H9 (cell line): Measurements from ENCODE around the gene TAF1C. TPM values are rescaled to one million over a fixed set of nuclear protein-coding genes. Genes with fewer than 3 reads are reported as not detected.

ENCODE experiments used
- DNase-seq: peaks from one replicate; pipeline ENCODE4 v3.0.0-alpha.2; 2017
- H2AFZ ChIP-seq: one replicate; pipeline ENCODE4 v1.6.1; 2013; ENCODE audit warnings: mild to moderate bottlenecking, low read length, control low read depth, moderate library complexity
- H2AK5ac ChIP-seq: 2 replicates; pipeline ENCODE4 v1.6.1; 2013; ENCODE audit warnings: low read length, control low read depth, mixed read lengths; ENCODE audit not compliant: insufficient read length
- H2BK120ac ChIP-seq: one replicate; pipeline ENCODE4 v1.6.1; 2013; ENCODE audit warnings: low read depth, mild to moderate bottlenecking, low read length, control low read depth, inconsistent platforms; ENCODE audit not compliant: poor library complexity, severe bottlenecking
- H2BK12ac ChIP-seq: 2 replicates; pipeline ENCODE4 v1.6.1; 2013; ENCODE audit warnings: low read length, control low read depth, mixed read lengths, low read depth; ENCODE audit not compliant: insufficient read length
- H2BK15ac ChIP-seq: 2 replicates; pipeline ENCODE4 v1.6.1; 2013; ENCODE audit warnings: low read depth, low read length, control low read depth
- H2BK20ac ChIP-seq: one replicate; pipeline ENCODE4 v1.6.1; 2013; ENCODE audit warnings: low read depth, mild to moderate bottlenecking, low read length, control low read depth, inconsistent platforms; ENCODE audit not compliant: poor library complexity, severe bottlenecking
- H2BK5ac ChIP-seq: 2 replicates; pipeline ENCODE4 v1.6.1; 2013; ENCODE audit warnings: low read length, control low read depth, mixed read lengths; ENCODE audit not compliant: insufficient read length
- H3K14ac ChIP-seq: 2 replicates; pipeline ENCODE4 v1.6.1; 2013; ENCODE audit warnings: low read length, control low read depth; ENCODE audit not compliant: insufficient read depth
- H3K18ac ChIP-seq: 2 replicates; pipeline ENCODE4 v1.6.1; 2013; ENCODE audit warnings: low read depth, mild to moderate bottlenecking, mixed read lengths, low read length, control low read depth; ENCODE audit not compliant: insufficient read length
- H3K23ac ChIP-seq: 2 replicates; pipeline ENCODE4 v1.6.1; 2013; ENCODE audit warnings: low read length, control low read depth, mixed read lengths, low read depth; ENCODE audit not compliant: insufficient read length
- H3K23me2 ChIP-seq: 2 replicates; pipeline ENCODE4 v1.6.1; 2013; ENCODE audit warnings: low read depth, mild to moderate bottlenecking, mixed read lengths, low read length, control low read depth; ENCODE audit not compliant: insufficient read length, poor library complexity, severe bottlenecking
- H3K27ac ChIP-seq: 2 replicates; pipeline ENCODE4 v1.5.1; 2013; ENCODE audit warnings: low read length, control low read depth, mixed read lengths, low read depth; ENCODE audit not compliant: insufficient read length
- H3K27me3 ChIP-seq: 2 replicates; pipeline ENCODE4 v1.6.1; 2013; ENCODE audit warnings: low read length, control low read depth, inconsistent platforms; ENCODE audit not compliant: insufficient read depth
- H3K4ac ChIP-seq: 2 replicates; pipeline ENCODE4 v1.6.1; 2013; ENCODE audit warnings: low read depth, mild to moderate bottlenecking, control low read depth, inconsistent platforms, low read length, moderate library complexity
- H3K4me1 ChIP-seq: 2 replicates; pipeline ENCODE4 v1.6.1; 2013; ENCODE audit warnings: low read length, control low read depth, inconsistent platforms; ENCODE audit not compliant: insufficient read depth
- H3K4me2 ChIP-seq: 2 replicates; pipeline ENCODE4 v1.6.1; 2013; ENCODE audit warnings: low read length, control low read depth, mixed read lengths; ENCODE audit not compliant: insufficient read length, insufficient read depth
- H3K56ac ChIP-seq: 2 replicates; pipeline ENCODE4 v1.6.1; 2013; ENCODE audit warnings: low read depth, mild to moderate bottlenecking, mixed read lengths, low read length, control low read depth; ENCODE audit not compliant: insufficient read length
- H3K79me1 ChIP-seq: 2 replicates; pipeline ENCODE4 v1.6.1; 2013; ENCODE audit warnings: low read depth, mild to moderate bottlenecking, moderate library complexity, low read length, control low read depth, inconsistent platforms; ENCODE audit not compliant: insufficient read depth, poor library complexity, severe bottlenecking
- H3K79me2 ChIP-seq: 2 replicates; pipeline ENCODE4 v1.6.1; 2013; ENCODE audit warnings: low read length, control low read depth, inconsistent platforms; ENCODE audit not compliant: insufficient read depth
- H3K9ac ChIP-seq: 2 replicates; pipeline ENCODE4 v1.6.1; 2013; ENCODE audit warnings: low read length, control low read depth, mixed read lengths; ENCODE audit not compliant: insufficient read length; ENCODE audit errors: extremely low read depth
- H3K9me3 ChIP-seq: one replicate; pipeline ENCODE4 v1.6.1; 2013; ENCODE audit warnings: low read depth, low read length, inconsistent platforms; ENCODE audit not compliant: control insufficient read depth
- H3T11ph ChIP-seq: one replicate; pipeline ENCODE4 v1.6.1; 2013; ENCODE audit warnings: mild to moderate bottlenecking, low read length, control low read depth, inconsistent platforms
- H4K20me1 ChIP-seq: one replicate; pipeline ENCODE4 v1.6.1; 2013; ENCODE audit not compliant: control insufficient read depth, insufficient read length, insufficient read depth
- H4K5ac ChIP-seq: 2 replicates; pipeline ENCODE4 v1.6.1; 2013; ENCODE audit warnings: low read depth, mild to moderate bottlenecking, mixed read lengths, low read length, control low read depth; ENCODE audit not compliant: insufficient read length
- H4K8ac ChIP-seq: replicated peaks from 2 replicates; pipeline ENCODE4 v1.6.1; 2013; ENCODE audit warnings: low read length, control low read depth, mixed read lengths, low read depth; ENCODE audit not compliant: insufficient read length
- H4K91ac ChIP-seq: 2 replicates; pipeline ENCODE4 v1.6.1; 2013; ENCODE audit warnings: low read depth, mild to moderate bottlenecking, moderate library complexity, mixed read lengths, low read length, control low read depth; ENCODE audit not compliant: insufficient read length
- H3K27ac Mint-ChIP-seq, 3 experiments: 2 replicates in 2 of 3; 3 replicates in 1 of 3; pipeline ENCODE4 v1.8.0; 2020 to 2021; ENCODE audit warnings: mixed read lengths in 3 of 3, mild to moderate bottlenecking in 1 of 3, moderate library complexity in 1 of 3
- H3K27me3 Mint-ChIP-seq: 2 replicates; pipeline ENCODE4 v1.8.0; 2021; ENCODE audit warnings: low read depth, mild to moderate bottlenecking, moderate library complexity, mixed read lengths
- H3K36me3 Mint-ChIP-seq, 3 experiments: 2 replicates in 2 of 3; 3 replicates in 1 of 3; pipeline ENCODE4 v1.8.0; 2020 to 2021; ENCODE audit warnings: low read depth in 3 of 3, mixed read lengths in 3 of 3; ENCODE audit not compliant: insufficient read depth in 1 of 3
- H3K4me1 Mint-ChIP-seq, 2 experiments: 2 replicates each; pipeline ENCODE4 v1.8.0; 2020; ENCODE audit warnings: mixed read lengths in 2 of 2
- H3K4me3 Mint-ChIP-seq, 2 experiments: 2 replicates in 1 of 2; 3 replicates in 1 of 2; pipeline ENCODE4 v1.8.0; 2020 to 2021; ENCODE audit warnings: mild to moderate bottlenecking in 2 of 2, mixed read lengths in 2 of 2, moderate library complexity in 1 of 2
- H3K9me3 Mint-ChIP-seq, 2 experiments: 2 replicates in 1 of 2; 3 replicates in 1 of 2; pipeline ENCODE4 v1.8.0; 2020; ENCODE audit warnings: mild to moderate bottlenecking in 2 of 2, mixed read lengths in 2 of 2, moderate library complexity in 1 of 2
- CTCF ChIP-seq: fragments of 200-600 bp; sonication (generic); conservative IDR thresholded peaks from 3 replicates; pipeline ENCODE4 v1.8.0; 2021; ENCODE audit warnings: antibody characterized with exemption, mild to moderate bottlenecking
- WGBS: extraction: QIAGEN DNeasy Blood & Tissue Kit; methylation state at CpG from one replicate; pipeline ENCODE4 v1.1.7; 2013; ENCODE audit warnings: missing lambda C conversion rate, low lambda C conversion rate, mixed read lengths; ENCODE audit not compliant: insufficient read length; ENCODE audit errors: extremely low coverage; 5-methylcytosine and 5-hydroxymethylcytosine counted together
- total RNA-seq: library from RNA; stranded (reverse); gene quantifications from 2 replicates; pipeline ENCODE4 v1.2.1, GENCODE V29; 2021

Gene TAF1C
- total RNA-seq, 1 experiment from 2014 or later: 78.6 TPM

DNA sequence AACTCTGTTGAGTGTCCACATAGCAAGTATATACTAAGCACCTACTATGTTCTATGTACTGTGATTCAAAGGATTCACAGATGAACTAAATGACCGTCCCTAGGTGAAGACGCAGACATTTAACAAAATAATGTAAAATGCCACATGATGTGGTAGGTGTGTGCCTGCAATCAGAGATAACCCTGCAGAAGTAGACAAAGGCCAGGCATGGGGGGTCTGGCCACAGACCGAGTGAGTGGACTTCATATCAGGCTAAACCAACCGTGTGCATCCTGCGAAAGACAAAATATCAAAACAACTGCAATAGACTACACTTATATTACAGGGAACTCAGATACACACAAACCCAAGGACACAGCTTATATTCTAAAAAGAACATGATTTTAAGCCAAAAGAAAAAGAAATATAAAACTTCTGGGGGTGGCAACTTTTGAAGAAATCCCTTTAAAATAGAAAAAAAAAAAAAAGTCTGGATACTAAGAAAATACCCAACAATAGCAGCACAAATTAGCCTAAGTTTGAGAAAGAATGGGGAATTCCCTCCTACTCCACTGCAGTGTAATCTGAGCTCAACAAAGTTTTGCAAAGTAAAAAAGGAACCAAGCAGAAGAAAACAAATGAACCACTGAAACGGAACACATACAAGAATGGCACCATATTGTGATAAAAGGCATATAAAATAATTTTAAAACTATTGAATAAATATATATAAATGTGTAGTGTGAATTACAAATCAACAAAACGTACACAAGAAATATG lies 54.2 kb downstream of the TAF1C start:
- Histone ChIP-seq H4K91ac (no peak overlapping the region), H2BK5ac (no peak overlapping the region), H2BK120ac (no peak overlapping the region), H4K5ac (no peak overlapping the region), H3K4me2 (no peak overlapping the region), H3K4ac (no peak overlapping the region), H3K56ac (no peak overlapping the region), H3K14ac (no peak overlapping the region), H3K27me3 (no peaks in the 10 kb centered on the region), H3K18ac (no peak overlapping the region), H3K23ac (no peak overlapping the region), H3K23me2 (no peaks in the 10 kb centered on the region), H2AFZ (no peak overlapping the region), H2BK20ac (no peak overlapping the region), H2BK12ac (no peak overlapping the region), H2BK15ac (no peak overlapping the region), H3K27ac (no peak overlapping the region), H3K4me1 (no peaks in the 10 kb centered on the region), H3K79me2 (peaks cover 4% of the 10 kb centered on the region; the same call in 1 of the 2 replicates), H3T11ph (no peak overlapping the region), H3K9me3 (no peaks in the 10 kb centered on the region), H4K20me1 (no peaks in the 10 kb centered on the region), H3K9ac (no peak overlapping the region), H4K8ac (no peak overlapping the region), H2AK5ac (no peak overlapping the region), H3K79me1 (peaks cover under 1% of the 10 kb centered on the region)
- no peak for TF ChIP-seq CTCF
- H3K4me1 Mint-ChIP-seq: peaks cover 30% of the 10 kb centered on the region in 2 experiments
- H3K9me3 Mint-ChIP-seq: no peaks in the 10 kb centered on the region
- H3K36me3 Mint-ChIP-seq: peaks cover 9 to 35% (median 25%) of the 10 kb centered on the region in 3 experiments; a peak in 6 of 7 replicates
- H3K4me3 Mint-ChIP-seq: no peak overlapping the region
- H3K27me3 Mint-ChIP-seq: no peaks in the 10 kb centered on the region
- no CpG with 5 or more reads among the region's 7 CpGs for WGBS
- H3K27ac Mint-ChIP-seq: peak overlapping the region in 2 of 3 experiments; percentile 50 to 69; a peak in 3 of 7 replicates
- DNase-seq: no peak
